B cell (primary cell): Measurements from ENCODE around the gene KLF7.

Experiments
- EZH2 ChIP-seq: IDR thresholded peaks from 2 replicates; pipeline ENCODE4 v1.6.1; 2012; ENCODE audit warnings: borderline replicate concordance, low read depth, mild to moderate bottlenecking, moderate library complexity, low read length; ENCODE audit not compliant: insufficient read depth, poor library complexity, severe bottlenecking
- TF ChIP-seq, protein P1 (sequence below): fragments of 200-600 bp; IDR thresholded peaks from one replicate; pipeline ENCODE4 v1.8.0; 2022; ENCODE audit warnings: antibody characterized with exemption, mild to moderate bottlenecking

DNA sequence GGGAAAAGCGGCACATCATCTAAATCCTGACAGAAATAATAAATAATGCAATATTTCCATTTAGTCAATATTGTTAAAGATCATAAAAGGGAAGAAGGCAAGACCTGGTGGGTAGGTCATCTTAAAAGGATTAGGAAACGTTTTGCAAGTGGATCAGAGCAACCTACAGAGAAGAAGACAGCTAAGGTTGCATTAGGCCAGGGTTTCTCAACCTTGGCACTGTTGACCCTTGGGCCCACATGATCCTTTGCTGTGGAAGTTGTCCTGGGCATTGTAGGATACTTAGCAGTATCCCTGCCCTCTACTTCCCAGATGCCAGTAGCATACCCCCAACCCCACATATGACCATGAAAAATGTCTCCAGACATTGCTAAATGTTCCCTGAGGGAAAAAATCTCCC is 55.0 kb downstream of the KLF7 start:
- TF ChIP-seq, protein P1, sequence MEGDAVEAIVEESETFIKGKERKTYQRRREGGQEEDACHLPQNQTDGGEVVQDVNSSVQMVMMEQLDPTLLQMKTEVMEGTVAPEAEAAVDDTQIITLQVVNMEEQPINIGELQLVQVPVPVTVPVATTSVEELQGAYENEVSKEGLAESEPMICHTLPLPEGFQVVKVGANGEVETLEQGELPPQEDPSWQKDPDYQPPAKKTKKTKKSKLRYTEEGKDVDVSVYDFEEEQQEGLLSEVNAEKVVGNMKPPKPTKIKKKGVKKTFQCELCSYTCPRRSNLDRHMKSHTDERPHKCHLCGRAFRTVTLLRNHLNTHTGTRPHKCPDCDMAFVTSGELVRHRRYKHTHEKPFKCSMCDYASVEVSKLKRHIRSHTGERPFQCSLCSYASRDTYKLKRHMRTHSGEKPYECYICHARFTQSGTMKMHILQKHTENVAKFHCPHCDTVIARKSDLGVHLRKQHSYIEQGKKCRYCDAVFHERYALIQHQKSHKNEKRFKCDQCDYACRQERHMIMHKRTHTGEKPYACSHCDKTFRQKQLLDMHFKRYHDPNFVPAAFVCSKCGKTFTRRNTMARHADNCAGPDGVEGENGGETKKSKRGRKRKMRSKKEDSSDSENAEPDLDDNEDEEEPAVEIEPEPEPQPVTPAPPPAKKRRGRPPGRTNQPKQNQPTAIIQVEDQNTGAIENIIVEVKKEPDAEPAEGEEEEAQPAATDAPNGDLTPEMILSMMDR: no peak
- TF ChIP-seq EZH2: no peak
